ENCODE measurements around the gene RGS6. TPM values are rescaled to one million over a fixed set of nuclear protein-coding genes. Genes with fewer than 3 reads are reported as not detected.

Gene RGS6
- total RNA-seq, 4 donors from 2014 or later = 0.83 to 2.4 (median 1.5) TPM

GRCh38 chr14:72448212-72448611, 516.0 kb downstream of the RGS6 start:
- TF ChIP-seq EP300 (IDR thresholded peaks at IDR 0.05) (no peak), POLR2AphosphoS5 (IDR thresholded peaks at IDR 0.05) (no peak), CTCF (IDR thresholded peaks at IDR 0.05) (no peak), POLR2A (IDR thresholded peaks at IDR 0.05; ENCODE audit: low read depth) (no peak)

DNA sequence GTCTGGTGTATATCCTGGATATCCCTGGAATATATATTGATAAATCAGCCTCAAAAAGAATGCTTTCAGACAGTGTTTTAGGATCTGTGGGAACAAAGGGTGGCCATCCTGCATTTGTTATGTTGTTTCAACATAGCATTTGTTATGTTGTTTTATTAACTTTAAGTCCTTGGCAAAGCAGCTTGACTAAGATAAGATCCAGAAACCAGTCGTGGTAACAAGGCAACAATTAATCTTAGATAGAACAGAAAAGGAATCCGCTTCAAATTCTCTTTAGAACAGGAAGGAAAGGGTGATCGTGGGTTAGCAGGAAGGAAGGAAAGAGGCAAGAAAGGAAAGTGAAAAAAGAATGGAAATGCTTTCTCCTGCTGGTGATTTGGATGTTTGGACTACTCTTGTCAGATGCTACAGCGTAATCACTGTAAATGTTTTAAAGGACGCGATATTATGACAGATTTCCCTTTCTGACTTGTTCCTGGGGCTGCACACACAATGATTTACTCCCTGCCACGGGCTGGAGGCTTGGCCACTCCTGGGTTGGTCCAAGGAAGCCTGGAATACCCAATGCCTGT, 518.3 kb downstream of the RGS6 start:
- TF ChIP-seq CTCF (IDR thresholded peaks at IDR 0.05) (no peak), EP300 (IDR thresholded peaks at IDR 0.05) (no peak)
- H3K4me1 ChIP-seq = peaks cover 0 to 5% (median 0%) of the 10 kb centered on the region in 4 donors
- intact Hi-C loops (cut with DNase I) = no loop called here
- WGBS = 47% methylated on average over 7 of the region's 7 CpGs
- peaks cover 0 to 4% (median 0%) of the 10 kb centered on the region in 4 donors for H3K27me3 ChIP-seq
- H3K9me3 ChIP-seq = no peaks in the 10 kb centered on the region
- no peak for DNase-seq (ENCODE audit: extremely low spot score)
- no peaks in the 10 kb centered on the region for H3K36me3 ChIP-seq
- H3K4me3 ChIP-seq = no peak overlapping the region
- H3K27ac ChIP-seq (replicated peaks in 1 of 4) = no peak overlapping the region

More at GRCh38 chr14:72448212-72448611, 516.0 kb downstream of the RGS6 start:
- H3K4me1 ChIP-seq = peaks cover 0 to 5% (median 0%) of the 10 kb centered on the region in 4 donors
- 84% methylated on average over 2 of the region's 2 CpGs for WGBS
- no peaks in the 10 kb centered on the region for H3K9me3 ChIP-seq
- DNase-seq (ENCODE audit: extremely low spot score) = no peak
- intact Hi-C loops (cut with DNase I) = no loop called here
- peaks cover 0 to 4% (median 0%) of the 10 kb centered on the region in 4 donors for H3K27me3 ChIP-seq
- H3K27ac ChIP-seq (replicated peaks in 1 of 4) = no peak overlapping the region
- H3K4me3 ChIP-seq = no peak overlapping the region
- no peaks in the 10 kb centered on the region for H3K36me3 ChIP-seq

GRCh38 chr14:72451054-72451972, 519.1 kb downstream of the RGS6 start:
- H3K9me3 ChIP-seq = no peaks in the 10 kb centered on the region
- H3K4me1 ChIP-seq = peaks cover 0 to 5% (median 0%) of the 10 kb centered on the region in 4 donors
- TF ChIP-seq EP300 (IDR thresholded peaks at IDR 0.05) = no peak
- TF ChIP-seq POLR2AphosphoS5 (IDR thresholded peaks at IDR 0.05) = no peak
- TF ChIP-seq CTCF (IDR thresholded peaks at IDR 0.05) = no peak
- no peak for TF ChIP-seq POLR2A (IDR thresholded peaks at IDR 0.05; ENCODE audit: low read depth)
- intact Hi-C loops (cut with DNase I) = no loop called here
- H3K36me3 ChIP-seq = no peaks in the 10 kb centered on the region
- no peak overlapping the region for H3K4me3 ChIP-seq
- H3K27me3 ChIP-seq = peaks cover 0 to 4% (median 0%) of the 10 kb centered on the region in 4 donors
- H3K27ac ChIP-seq (replicated peaks in 1 of 4) = no peak overlapping the region
- WGBS = 56% methylated on average over 17 of the region's 17 CpGs
- no peak for DNase-seq (ENCODE audit: extremely low spot score)

DNA sequence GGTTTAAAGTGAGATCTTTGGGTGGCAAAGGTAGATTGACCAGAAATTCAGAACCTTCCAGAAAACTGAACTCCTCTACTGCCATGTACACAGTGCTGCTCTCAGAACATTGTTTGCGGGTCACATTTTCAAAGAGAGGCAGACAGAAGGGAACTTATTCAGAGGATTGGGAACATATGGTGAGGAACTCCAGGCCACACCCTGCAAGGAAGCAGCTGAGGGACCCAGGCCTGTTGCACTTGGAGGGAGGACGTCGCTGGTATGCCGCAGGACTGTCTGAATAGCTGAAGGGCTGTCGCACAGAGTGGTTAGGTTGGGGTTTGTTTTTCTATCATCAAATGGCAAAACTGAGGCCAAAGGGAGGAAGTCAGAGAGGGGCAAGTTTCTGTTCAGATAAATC, 520.5 kb downstream of the RGS6 start:
- H3K4me3 ChIP-seq = no peak overlapping the region
- H3K9me3 ChIP-seq = no peaks in the 10 kb centered on the region
- H3K27me3 ChIP-seq = peaks cover 0 to 4% (median 0%) of the 10 kb centered on the region in 4 donors
- intact Hi-C loops (cut with DNase I) = no loop called here
- no peaks in the 10 kb centered on the region for H3K36me3 ChIP-seq
- H3K27ac ChIP-seq (replicated peaks in 1 of 4) = no peak overlapping the region
- DNase-seq (ENCODE audit: extremely low spot score) = no peak
- 84% methylated on average over 5 of the region's 5 CpGs for WGBS
- TF ChIP-seq CTCF (IDR thresholded peaks at IDR 0.05) (no peak), EP300 (IDR thresholded peaks at IDR 0.05) (no peak), POLR2A (IDR thresholded peaks at IDR 0.05; ENCODE audit: low read depth) (no peak), POLR2AphosphoS5 (IDR thresholded peaks at IDR 0.05) (no peak)
- H3K4me1 ChIP-seq = peaks cover 0 to 5% (median 0%) of the 10 kb centered on the region in 4 donors
